ENCODE data around the gene ATG5. TPM values are rescaled to one million over a fixed set of nuclear protein-coding genes. Genes with fewer than 3 reads are reported as not detected.
A peak's percentile ranks its signal among the peaks of the same experiment; 100 is the strongest.

Gene ATG5
- total and polyA plus RNA-seq, 2 donors from 2014 or later, result 26.5 to 31.6 TPM

DNA sequence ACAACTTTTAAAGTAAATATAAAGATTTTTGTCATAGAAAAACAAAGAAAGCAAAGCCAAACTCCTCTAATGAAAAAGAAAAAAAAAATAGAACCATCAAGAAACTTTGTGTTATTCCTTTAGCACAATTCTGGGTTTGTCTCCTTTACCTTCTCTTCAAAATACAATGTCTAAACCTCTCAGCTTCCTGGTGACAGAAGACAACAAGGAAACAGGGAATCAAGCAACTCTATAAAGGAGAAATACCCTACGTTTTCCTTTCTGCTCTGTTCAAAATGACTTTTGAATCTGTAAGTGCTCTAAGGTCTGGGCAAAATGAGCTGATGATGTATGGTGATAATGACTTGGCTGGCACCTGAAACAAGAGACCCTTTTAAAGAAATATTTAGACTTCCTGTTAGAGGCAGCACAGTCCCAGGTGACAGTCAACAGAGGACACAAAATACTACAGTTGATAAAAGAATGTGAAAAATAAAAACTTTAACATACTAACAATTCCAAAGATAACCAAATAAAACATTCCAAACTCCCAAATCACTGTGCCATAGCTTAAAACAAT lies 138.1 kb downstream of the ATG5 start:
- intact Hi-C loops (cut with DNase I), result no loop called here

DNA sequence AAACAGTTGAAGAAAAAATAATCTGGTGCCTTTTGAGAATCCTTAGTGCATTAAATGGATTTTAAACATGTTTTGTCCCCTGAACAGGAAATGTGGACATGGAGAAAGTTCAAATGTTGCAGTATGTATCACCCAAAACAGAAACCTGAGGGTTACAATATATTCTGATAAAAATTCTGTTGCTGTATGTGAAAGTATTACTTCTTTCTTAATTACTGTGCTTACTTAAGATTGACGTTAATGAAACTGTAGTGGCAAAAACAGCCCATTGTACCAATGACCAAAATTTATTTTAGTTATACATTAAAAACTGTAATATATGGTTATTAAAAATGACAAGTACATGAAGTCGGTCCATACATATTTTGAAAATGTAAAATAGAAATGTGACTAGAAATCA lies 138.8 kb downstream of the ATG5 start:
- H3K9ac ChIP-seq (ENCODE audit: low read length in 3 of 3), result no peak overlapping the region
- FAIRE-seq (no peak), DNase-seq (no peak)
- H3K9me3 ChIP-seq (ENCODE audit: control insufficient read depth in 2 of 3, insufficient read depth in 1 of 3, low read length in 3 of 3), result no peaks in the 10 kb centered on the region
- H3K27ac ChIP-seq (ENCODE audit: low read depth in 2 of 2, low read length in 2 of 2), result no peak overlapping the region
- H3K4me3 ChIP-seq (ENCODE audit: low read length in 3 of 3), result no peak overlapping the region
- no peaks in the 10 kb centered on the region for H3K27me3 ChIP-seq (ENCODE audit: control insufficient read depth, insufficient read depth, low read length)
- H3K36me3 ChIP-seq (ENCODE audit: control insufficient read depth in 2 of 3, insufficient read depth in 3 of 3, low read length in 3 of 3), result no peaks in the 10 kb centered on the region
- intact Hi-C loops (cut with DNase I), result no loop called here
- TF ChIP-seq, protein P1, sequence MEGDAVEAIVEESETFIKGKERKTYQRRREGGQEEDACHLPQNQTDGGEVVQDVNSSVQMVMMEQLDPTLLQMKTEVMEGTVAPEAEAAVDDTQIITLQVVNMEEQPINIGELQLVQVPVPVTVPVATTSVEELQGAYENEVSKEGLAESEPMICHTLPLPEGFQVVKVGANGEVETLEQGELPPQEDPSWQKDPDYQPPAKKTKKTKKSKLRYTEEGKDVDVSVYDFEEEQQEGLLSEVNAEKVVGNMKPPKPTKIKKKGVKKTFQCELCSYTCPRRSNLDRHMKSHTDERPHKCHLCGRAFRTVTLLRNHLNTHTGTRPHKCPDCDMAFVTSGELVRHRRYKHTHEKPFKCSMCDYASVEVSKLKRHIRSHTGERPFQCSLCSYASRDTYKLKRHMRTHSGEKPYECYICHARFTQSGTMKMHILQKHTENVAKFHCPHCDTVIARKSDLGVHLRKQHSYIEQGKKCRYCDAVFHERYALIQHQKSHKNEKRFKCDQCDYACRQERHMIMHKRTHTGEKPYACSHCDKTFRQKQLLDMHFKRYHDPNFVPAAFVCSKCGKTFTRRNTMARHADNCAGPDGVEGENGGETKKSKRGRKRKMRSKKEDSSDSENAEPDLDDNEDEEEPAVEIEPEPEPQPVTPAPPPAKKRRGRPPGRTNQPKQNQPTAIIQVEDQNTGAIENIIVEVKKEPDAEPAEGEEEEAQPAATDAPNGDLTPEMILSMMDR (IDR thresholded peaks at IDR 0.05; ENCODE audit: borderline replicate concordance, extremely low read depth, insufficient read depth), result no peak
- no peaks in the 10 kb centered on the region for H3K4me1 ChIP-seq (ENCODE audit: control insufficient read depth in 2 of 3, insufficient read depth in 2 of 3, low read depth in 1 of 3, low read length in 3 of 3)

More for the DNA sequence above, 138.1 kb downstream of the ATG5 start:
- peak in 1 of 5 donors; percentile 3 for DNase-seq
- TF ChIP-seq, protein P1 (IDR thresholded peaks at IDR 0.05; ENCODE audit: borderline replicate concordance, extremely low read depth, insufficient read depth), result no peak
- FAIRE-seq, result no peak
- Histone ChIP-seq H3K4me1 (ENCODE audit: control insufficient read depth in 2 of 3, insufficient read depth in 2 of 3, low read depth in 1 of 3, low read length in 3 of 3) (no peaks in the 10 kb centered on the region), H3K36me3 (ENCODE audit: control insufficient read depth in 2 of 3, insufficient read depth in 3 of 3, low read length in 3 of 3) (no peaks in the 10 kb centered on the region), H3K4me3 (ENCODE audit: low read length in 3 of 3) (no peak overlapping the region), H3K9ac (ENCODE audit: low read length in 3 of 3) (no peak overlapping the region), H3K9me3 (ENCODE audit: control insufficient read depth in 2 of 3, insufficient read depth in 1 of 3, low read length in 3 of 3) (no peaks in the 10 kb centered on the region), H3K27me3 (ENCODE audit: control insufficient read depth, insufficient read depth, low read length) (no peaks in the 10 kb centered on the region), H3K27ac (ENCODE audit: low read depth in 2 of 2, low read length in 2 of 2) (no peak overlapping the region)

DNA sequence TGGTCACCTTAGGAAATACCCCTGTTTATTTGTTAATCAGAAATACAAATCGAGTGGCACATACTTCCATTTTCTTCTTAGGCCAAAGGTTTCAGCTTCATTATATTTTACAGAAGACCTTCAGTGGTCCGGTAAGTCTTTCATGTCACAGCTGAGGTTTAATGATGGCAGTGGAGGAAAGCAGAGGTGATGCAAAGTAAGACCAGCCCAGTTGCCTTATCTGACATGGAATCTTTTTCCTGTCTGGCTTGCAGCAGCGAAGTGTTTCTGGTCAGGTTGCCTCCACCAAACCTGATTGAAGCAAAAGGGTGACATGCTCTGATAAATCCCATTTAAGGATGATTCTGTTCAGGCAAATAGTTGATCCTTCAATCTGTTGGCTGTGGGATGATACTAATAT lies 139.4 kb downstream of the ATG5 start:
- no peak overlapping the region for H3K4me3 ChIP-seq (ENCODE audit: low read length in 3 of 3)
- TF ChIP-seq, protein P1 (IDR thresholded peaks at IDR 0.05; ENCODE audit: borderline replicate concordance, extremely low read depth, insufficient read depth), result no peak
- no peak overlapping the region for H3K9ac ChIP-seq (ENCODE audit: low read length in 3 of 3)
- H3K27ac ChIP-seq (ENCODE audit: low read depth in 2 of 2, low read length in 2 of 2), result no peak overlapping the region
- no peaks in the 10 kb centered on the region for H3K27me3 ChIP-seq (ENCODE audit: control insufficient read depth, insufficient read depth, low read length)
- DNase-seq (no peak), FAIRE-seq (no peak)
- H3K4me1 ChIP-seq (ENCODE audit: control insufficient read depth in 2 of 3, insufficient read depth in 2 of 3, low read depth in 1 of 3, low read length in 3 of 3), result no peaks in the 10 kb centered on the region
- no peaks in the 10 kb centered on the region for H3K36me3 ChIP-seq (ENCODE audit: control insufficient read depth in 2 of 3, insufficient read depth in 3 of 3, low read length in 3 of 3)
- H3K9me3 ChIP-seq (ENCODE audit: control insufficient read depth in 2 of 3, insufficient read depth in 1 of 3, low read length in 3 of 3), result no peaks in the 10 kb centered on the region
- intact Hi-C loops (cut with DNase I), result no loop called here

DNA sequence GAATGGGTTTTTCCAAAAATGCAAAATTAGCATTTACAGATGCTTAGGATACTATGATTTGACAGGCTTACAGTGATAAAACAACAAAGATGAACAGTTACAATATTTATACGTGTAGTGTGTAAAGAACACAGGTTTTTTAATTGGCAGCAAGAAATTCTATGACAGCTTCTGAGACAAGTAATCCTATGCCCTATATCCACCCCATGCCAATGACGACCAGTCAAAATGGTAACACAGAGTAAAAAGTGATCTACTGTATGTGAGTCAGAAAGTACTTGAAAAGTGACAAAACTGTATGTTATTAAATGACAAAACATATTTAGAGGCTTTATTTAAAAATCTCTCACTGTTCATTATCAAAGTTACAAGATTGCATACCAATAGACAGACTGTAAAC lies 139.9 kb downstream of the ATG5 start:
- TF ChIP-seq, protein P1 (IDR thresholded peaks at IDR 0.05; ENCODE audit: borderline replicate concordance, extremely low read depth, insufficient read depth), result no peak
- Histone ChIP-seq H3K27ac (ENCODE audit: low read depth in 2 of 2, low read length in 2 of 2) (no peak overlapping the region), H3K4me1 (ENCODE audit: control insufficient read depth in 2 of 3, insufficient read depth in 2 of 3, low read depth in 1 of 3, low read length in 3 of 3) (no peaks in the 10 kb centered on the region), H3K36me3 (ENCODE audit: control insufficient read depth in 2 of 3, insufficient read depth in 3 of 3, low read length in 3 of 3) (no peaks in the 10 kb centered on the region), H3K9me3 (ENCODE audit: control insufficient read depth in 2 of 3, insufficient read depth in 1 of 3, low read length in 3 of 3) (no peaks in the 10 kb centered on the region), H3K27me3 (ENCODE audit: control insufficient read depth, insufficient read depth, low read length) (no peaks in the 10 kb centered on the region), H3K9ac (ENCODE audit: low read length in 3 of 3) (no peak overlapping the region), H3K4me3 (ENCODE audit: low read length in 3 of 3) (no peak overlapping the region)
- no peak for FAIRE-seq
- no peak for DNase-seq
- intact Hi-C loops (cut with DNase I), result no loop called here

Data from kidney (tissue), 14 donors.